ENCODE measurements around the gene GNAZ. TPM values are rescaled to one million over a fixed set of nuclear protein-coding genes. Genes with fewer than 3 reads are reported as not detected.
A peak's percentile ranks its signal among the peaks of the same experiment; 100 is the strongest.

Gene GNAZ
- total and polyA plus RNA-seq, 7 experiments from 2014 or later: 0.12 to 2.0 (median 0.31) TPM; not detected in 3

GRCh38 chr22:23164091-23164490 lies 93.8 kb downstream of the GNAZ start:
- POLR2A ChIA-PET: no interaction called here

GRCh38 chr22:23166042-23166831 lies 95.9 kb downstream of the GNAZ start:
- no peaks in the 10 kb centered on the region for H3K27me3 ChIP-seq (ENCODE audit: control insufficient read depth in 2 of 2, insufficient read depth in 2 of 2, low read length in 2 of 2)
- ChIA-PET POLR2A (interaction anchor here (0.7 kb wide), 1 partner anchor 10 kb away, joined by 5 read pairs; no protein-coding TSS in a partner anchor), CTCF (interaction anchor here (1.4 kb wide), 1 partner anchor 220 kb away, joined by 3 read pairs; no protein-coding TSS in a partner anchor)
- DNase-seq: no peak
- no peak for ATAC-seq
- Mint-ChIP-seq H3K4me3 (no peak overlapping the region), H3K9me3 (peaks cover 0 to 3% (median 0%) of the 10 kb centered on the region in 11 donors), H3K27ac (no peak overlapping the region), H3K4me1 (no peaks in the 10 kb centered on the region), H3K36me3 (no peaks in the 10 kb centered on the region), H3K27me3 (no peaks in the 10 kb centered on the region)
- no peaks in the 10 kb centered on the region for H3K36me3 ChIP-seq (ENCODE audit: control insufficient read depth in 2 of 3, insufficient read depth in 3 of 3, low read length in 3 of 3)
- no peaks in the 10 kb centered on the region for H3K9me3 ChIP-seq (ENCODE audit: control insufficient read depth in 2 of 3, low read length in 3 of 3)
- no peak overlapping the region for H3K4me3 ChIP-seq (ENCODE audit: low read length)
- no peak overlapping the region for H3K27ac ChIP-seq (ENCODE audit: low read depth, low read length)
- H3K4me1 ChIP-seq (ENCODE audit: control insufficient read depth in 2 of 2, insufficient read depth in 2 of 2, low read length in 2 of 2): no peaks in the 10 kb centered on the region
- intact Hi-C loops (cut with micrococcal nuclease): no loop called here

More at GRCh38 chr22:23164091-23164490, 93.8 kb downstream of the GNAZ start:
- ATAC-seq (no peak), DNase-seq (no peak)
- intact Hi-C loops (cut with micrococcal nuclease): no loop called here
- H3K27me3 Mint-ChIP-seq: no peaks in the 10 kb centered on the region
- H3K36me3 Mint-ChIP-seq: no peaks in the 10 kb centered on the region
- no peak overlapping the region for H3K4me3 ChIP-seq (ENCODE audit: low read length)
- H3K27me3 ChIP-seq (ENCODE audit: control insufficient read depth in 2 of 2, insufficient read depth in 2 of 2, low read length in 2 of 2): no peaks in the 10 kb centered on the region
- H3K9me3 Mint-ChIP-seq: peaks cover 0 to 3% (median 0%) of the 10 kb centered on the region in 11 donors
- H3K27ac ChIP-seq (ENCODE audit: low read depth, low read length): no peak overlapping the region
- H3K4me1 ChIP-seq (ENCODE audit: control insufficient read depth in 2 of 2, insufficient read depth in 2 of 2, low read length in 2 of 2): no peaks in the 10 kb centered on the region
- no peak overlapping the region for H3K27ac Mint-ChIP-seq
- H3K36me3 ChIP-seq (ENCODE audit: control insufficient read depth in 2 of 3, insufficient read depth in 3 of 3, low read length in 3 of 3): no peaks in the 10 kb centered on the region
- CTCF ChIA-PET: no interaction called here
- no peaks in the 10 kb centered on the region for H3K9me3 ChIP-seq (ENCODE audit: control insufficient read depth in 2 of 3, low read length in 3 of 3)
- no peak overlapping the region for H3K4me3 Mint-ChIP-seq
- H3K4me1 Mint-ChIP-seq: no peaks in the 10 kb centered on the region

GRCh38 chr22:23166841-23167616 lies 96.7 kb downstream of the GNAZ start:
- H3K36me3 ChIP-seq (ENCODE audit: control insufficient read depth in 2 of 3, insufficient read depth in 3 of 3, low read length in 3 of 3): no peaks in the 10 kb centered on the region
- Mint-ChIP-seq H3K9me3 (peaks cover 0 to 3% (median 0%) of the 10 kb centered on the region in 11 donors), H3K4me1 (no peaks in the 10 kb centered on the region), H3K4me3 (no peak overlapping the region), H3K36me3 (no peaks in the 10 kb centered on the region), H3K27ac (no peak overlapping the region), H3K27me3 (no peaks in the 10 kb centered on the region)
- no peaks in the 10 kb centered on the region for H3K27me3 ChIP-seq (ENCODE audit: control insufficient read depth in 2 of 2, insufficient read depth in 2 of 2, low read length in 2 of 2)
- ChIA-PET CTCF (interaction anchor here (0.6 kb wide), 1 partner anchor 221 kb away, joined by 5 read pairs; no protein-coding TSS in a partner anchor), POLR2A (no interaction called here)
- H3K9me3 ChIP-seq (ENCODE audit: control insufficient read depth in 2 of 3, low read length in 3 of 3): no peaks in the 10 kb centered on the region
- no peaks in the 10 kb centered on the region for H3K4me1 ChIP-seq (ENCODE audit: control insufficient read depth in 2 of 2, insufficient read depth in 2 of 2, low read length in 2 of 2)
- H3K27ac ChIP-seq (ENCODE audit: low read depth, low read length): no peak overlapping the region
- DNase-seq (no peak), ATAC-seq (no peak)
- H3K4me3 ChIP-seq (ENCODE audit: low read length): no peak overlapping the region
- intact Hi-C loops (cut with micrococcal nuclease): no loop called here

- no peaks in the 10 kb centered on the region for H3K9me3 ChIP-seq (ENCODE audit: control insufficient read depth in 2 of 3, low read length in 3 of 3)
- no peaks in the 10 kb centered on the region for H3K36me3 Mint-ChIP-seq
- no peak overlapping the region for H3K27ac ChIP-seq (ENCODE audit: low read depth, low read length)
- DNase-seq: no peak
- no peak for ATAC-seq
- H3K36me3 ChIP-seq (ENCODE audit: control insufficient read depth in 2 of 3, insufficient read depth in 3 of 3, low read length in 3 of 3): no peaks in the 10 kb centered on the region
- peaks cover 0 to 3% (median 0%) of the 10 kb centered on the region in 11 donors for H3K9me3 Mint-ChIP-seq
- no peaks in the 10 kb centered on the region for H3K4me1 ChIP-seq (ENCODE audit: control insufficient read depth in 2 of 2, insufficient read depth in 2 of 2, low read length in 2 of 2)
- H3K4me1 Mint-ChIP-seq: peaks cover 0 to under 1% (median 0%) of the 10 kb centered on the region in 7 donors
- CTCF ChIA-PET: interaction anchor here (0.9 to 1.0 kb wide), 3 partner anchors 9 to 122 kb away, joined by 3 read pairs; no protein-coding TSS in a partner anchor
- no peaks in the 10 kb centered on the region for H3K27me3 ChIP-seq (ENCODE audit: control insufficient read depth in 2 of 2, insufficient read depth in 2 of 2, low read length in 2 of 2)
- intact Hi-C loops (cut with micrococcal nuclease): no loop called here
- H3K27ac Mint-ChIP-seq: peak overlapping the region in 1 of 9 donors; percentile 41
- no peak overlapping the region for H3K4me3 Mint-ChIP-seq
- POLR2A ChIA-PET: no interaction called here
- H3K27me3 Mint-ChIP-seq: no peaks in the 10 kb centered on the region
- H3K4me3 ChIP-seq (ENCODE audit: low read length): no peak overlapping the region
Observed at GRCh38 chr22:23168391-23169042, 98.2 kb downstream of the GNAZ start.

GRCh38 chr22:23169043-23169406 lies 98.7 kb downstream of the GNAZ start:
- Mint-ChIP-seq H3K36me3 (no peaks in the 10 kb centered on the region), H3K27ac (peak overlapping the region in 2 of 9 donors; percentile 41 to 66), H3K9me3 (peaks cover 0 to 3% (median 0%) of the 10 kb centered on the region in 11 donors), H3K4me3 (no peak overlapping the region), H3K4me1 (peaks cover 2 to 5% (median 3%) of the 10 kb centered on the region in 7 donors), H3K27me3 (no peaks in the 10 kb centered on the region)
- no peak overlapping the region for H3K27ac ChIP-seq (ENCODE audit: low read depth, low read length)
- no peak for ATAC-seq
- CTCF ChIA-PET: interaction anchor here (0.9 to 1.0 kb wide), 3 partner anchors 9 to 121 kb away, joined by 3 read pairs; no protein-coding TSS in a partner anchor
- H3K4me1 ChIP-seq (ENCODE audit: control insufficient read depth in 2 of 2, insufficient read depth in 2 of 2, low read length in 2 of 2): no peaks in the 10 kb centered on the region
- no peak overlapping the region for H3K4me3 ChIP-seq (ENCODE audit: low read length)
- intact Hi-C loops (cut with micrococcal nuclease): no loop called here
- DNase-seq: no peak
- POLR2A ChIA-PET: no interaction called here
- H3K36me3 ChIP-seq (ENCODE audit: control insufficient read depth in 2 of 3, insufficient read depth in 3 of 3, low read length in 3 of 3): no peaks in the 10 kb centered on the region
- no peaks in the 10 kb centered on the region for H3K27me3 ChIP-seq (ENCODE audit: control insufficient read depth in 2 of 2, insufficient read depth in 2 of 2, low read length in 2 of 2)
- no peaks in the 10 kb centered on the region for H3K9me3 ChIP-seq (ENCODE audit: control insufficient read depth in 2 of 3, low read length in 3 of 3)

All from naive thymus-derived CD4-positive, alpha-beta T cell (primary cell).